Lung (tissue), 12 donors: ENCODE measurements around the gene DAD1. TPM values are rescaled to one million over a fixed set of nuclear protein-coding genes. Genes with fewer than 3 reads are reported as not detected.

Experiments used
- ATAC-seq: fragments of 200-7000 bp; cut with Tn5 transposase; one replicate; pipeline ENCODE4 v1.9.1; 2020; ENCODE audit warnings: moderate number of reproducible peaks; ENCODE audit not compliant: insufficient read depth, low FRiP score
- DNase-seq, 3 donors: peaks; one replicate each; pipeline ENCODE4 v3.0.0-alpha.2; 2013 to 2017
- H3K27ac ChIP-seq, 2 donors: one replicate each; pipeline ENCODE4 v1.5.1; 2013; ENCODE audit warnings: mild to moderate bottlenecking in 2 of 2, moderate library complexity in 2 of 2, control low read depth in 1 of 2, inconsistent platforms in 1 of 2, low read depth in 1 of 2, low read length in 1 of 2
- H3K27me3 ChIP-seq, 3 donors: one replicate each; pipeline ENCODE4 v1.5.1; 2013; ENCODE audit warnings: low read length in 2 of 3; ENCODE audit not compliant: control insufficient read depth in 3 of 3, insufficient read depth in 3 of 3
- H3K36me3 ChIP-seq, 4 donors: one replicate each; pipeline ENCODE4 v1.5.1; 2013; ENCODE audit warnings: low read length in 4 of 4, mild to moderate bottlenecking in 1 of 4, moderate library complexity in 1 of 4; ENCODE audit not compliant: control insufficient read depth in 4 of 4, insufficient read depth in 4 of 4
- H3K4me1 ChIP-seq, 5 donors: one replicate each; pipeline ENCODE4 v1.5.1; 2013; ENCODE audit warnings: low read length in 5 of 5, mild to moderate bottlenecking in 2 of 5, moderate library complexity in 1 of 5; ENCODE audit not compliant: control insufficient read depth in 5 of 5, insufficient read depth in 5 of 5
- H3K4me3 ChIP-seq: one replicate; pipeline ENCODE4 v1.5.1; 2013; ENCODE audit warnings: mild to moderate bottlenecking, control low read depth, moderate library complexity
- H3K9ac ChIP-seq, 2 donors: one replicate each; pipeline ENCODE4 v1.5.1; 2013; ENCODE audit warnings: low read length in 2 of 2, control low read depth in 1 of 2; ENCODE audit not compliant: insufficient read depth in 1 of 2
- H3K9me3 ChIP-seq, 4 donors: one replicate each; pipeline ENCODE4 v1.5.1; 2013; ENCODE audit warnings: low read length in 3 of 4, mild to moderate bottlenecking in 1 of 4, moderate library complexity in 1 of 4; ENCODE audit not compliant: control insufficient read depth in 4 of 4, insufficient read depth in 3 of 4
- WGBS, 2 donors: extraction: QIAGEN DNeasy Blood & Tissue Kit; methylation state at CpG; one replicate each; pipeline ENCODE4 v1.1.7; 2013; 5-methylcytosine and 5-hydroxymethylcytosine counted together
- polyA plus RNA-seq, 2 donors: library from polyadenylated mRNA; stranded (reverse); fragments of 200-250 nt; gene quantifications; one replicate each; pipeline ENCODE4 v1.2.1, GENCODE V29; 2013
- total RNA-seq, 2 donors: library from RNA; depleted of rRNA in 1 of 2; stranded (reverse); fragments of >200 nt in 1 of 2; gene quantifications; one replicate each; pipeline ENCODE4 v1.2.1, GENCODE V29; 2014 to 2021
- TF ChIP-seq, protein P1 (sequence below): IDR thresholded peaks from 2 replicates; pipeline ENCODE4 v1.5.1; 2012; ENCODE audit warnings: mild to moderate bottlenecking; ENCODE audit errors: control extremely low read depth, extremely low read depth
- donor health status: control.
- donor health status: control.
- donor health status: Bipolar disorder and iron deficiency.
- donor health status: healthy.
- donor health status: DM: yes; HTN: yes; CAD: no.

DAD1 gene
- total and polyA plus RNA-seq, 4 donors = 164 to 377 (median 217) TPM

DNA sequence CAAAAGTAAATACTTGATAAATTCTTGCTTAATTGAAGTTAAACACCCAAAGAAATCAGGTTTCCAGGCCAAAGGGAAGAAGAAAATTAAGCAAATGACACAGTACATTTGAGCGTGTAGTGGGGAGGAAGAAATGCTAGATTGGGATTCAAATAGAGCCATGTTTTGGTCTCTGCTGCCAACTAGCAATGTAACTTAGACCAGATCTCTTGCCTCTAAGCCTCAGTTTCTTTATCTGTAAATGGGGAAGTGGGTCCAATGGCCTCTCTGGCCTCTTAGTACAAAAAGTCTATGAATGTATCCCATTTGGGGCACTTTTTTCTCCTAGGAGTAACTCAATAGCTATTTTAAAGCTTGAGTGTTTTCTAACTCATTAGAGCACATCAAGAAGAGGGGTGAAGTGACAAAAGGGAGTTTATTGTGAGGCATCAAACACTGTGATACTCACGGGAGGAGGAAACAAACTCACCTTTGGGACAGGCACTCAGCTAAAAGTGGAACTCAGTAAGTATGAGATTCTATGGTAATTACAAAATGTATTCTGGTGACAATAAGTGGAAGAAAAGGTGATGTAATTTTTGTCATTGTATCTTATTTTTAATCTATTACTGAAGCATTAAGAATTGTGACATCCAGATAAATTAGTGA is 55.8 kb downstream of the DAD1 start:
- ATAC-seq (no peak), DNase-seq (no peak)
- TF ChIP-seq, protein P1, sequence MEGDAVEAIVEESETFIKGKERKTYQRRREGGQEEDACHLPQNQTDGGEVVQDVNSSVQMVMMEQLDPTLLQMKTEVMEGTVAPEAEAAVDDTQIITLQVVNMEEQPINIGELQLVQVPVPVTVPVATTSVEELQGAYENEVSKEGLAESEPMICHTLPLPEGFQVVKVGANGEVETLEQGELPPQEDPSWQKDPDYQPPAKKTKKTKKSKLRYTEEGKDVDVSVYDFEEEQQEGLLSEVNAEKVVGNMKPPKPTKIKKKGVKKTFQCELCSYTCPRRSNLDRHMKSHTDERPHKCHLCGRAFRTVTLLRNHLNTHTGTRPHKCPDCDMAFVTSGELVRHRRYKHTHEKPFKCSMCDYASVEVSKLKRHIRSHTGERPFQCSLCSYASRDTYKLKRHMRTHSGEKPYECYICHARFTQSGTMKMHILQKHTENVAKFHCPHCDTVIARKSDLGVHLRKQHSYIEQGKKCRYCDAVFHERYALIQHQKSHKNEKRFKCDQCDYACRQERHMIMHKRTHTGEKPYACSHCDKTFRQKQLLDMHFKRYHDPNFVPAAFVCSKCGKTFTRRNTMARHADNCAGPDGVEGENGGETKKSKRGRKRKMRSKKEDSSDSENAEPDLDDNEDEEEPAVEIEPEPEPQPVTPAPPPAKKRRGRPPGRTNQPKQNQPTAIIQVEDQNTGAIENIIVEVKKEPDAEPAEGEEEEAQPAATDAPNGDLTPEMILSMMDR = no peak
- Histone ChIP-seq H3K27ac (peak overlapping the region in 1 of 2 donors; percentile 12), H3K4me1 (peaks cover 0 to 9% (median 0%) of the 10 kb centered on the region in 5 donors), H3K27me3 (no peaks in the 10 kb centered on the region), H3K9ac (no peak overlapping the region), H3K9me3 (no peaks in the 10 kb centered on the region), H3K36me3 (no peaks in the 10 kb centered on the region), H3K4me3 (no peak overlapping the region)
- 59 to 71% methylated on average over 2 of the region's 2 CpGs for WGBS, 2 donors

- H3K9me3 ChIP-seq = no peaks in the 10 kb centered on the region
- H3K4me3 ChIP-seq = no peak overlapping the region
- WGBS, 2 donors = 33 to 35% methylated on average over 3 of the region's 3 CpGs
- no peak overlapping the region for H3K9ac ChIP-seq
- H3K27ac ChIP-seq = no peak overlapping the region
- DNase-seq (no peak), ATAC-seq (no peak)
- peaks cover 0 to 9% (median 0%) of the 10 kb centered on the region in 5 donors for H3K4me1 ChIP-seq
- H3K36me3 ChIP-seq = no peaks in the 10 kb centered on the region
- no peaks in the 10 kb centered on the region for H3K27me3 ChIP-seq
- TF ChIP-seq, protein P1 = no peak
Measured at GRCh38 chr14:22532345-22533056, 56.5 kb downstream of the DAD1 start.

- TF ChIP-seq, protein P1 = no peak
- Histone ChIP-seq H3K4me3 (no peak overlapping the region), H3K27me3 (no peaks in the 10 kb centered on the region), H3K4me1 (peaks cover 0 to 4% (median 0%) of the 10 kb centered on the region in 5 donors), H3K9ac (no peak overlapping the region), H3K9me3 (no peaks in the 10 kb centered on the region), H3K27ac (no peak overlapping the region), H3K36me3 (no peaks in the 10 kb centered on the region)
- no peak for ATAC-seq
- 85 to 86% methylated on average over 5 of the region's 5 CpGs for WGBS, 2 donors
- DNase-seq = no peak
Measured at GRCh38 chr14:22531451-22532344, 57.3 kb downstream of the DAD1 start.
